CD4-positive, alpha-beta T cell treated with Interleukin-17A for 1 hour (primary cell): ENCODE data around the gene DNAJB13.
A peak's percentile ranks its signal among the peaks of the same experiment; 100 is the strongest.
"Not testable (repeated sequence)": the region's sequence is repeated elsewhere in the genome, so short reads cannot be mapped to it uniquely, and the experiment has no call there.

Experiments used
- DNase-seq: peaks from one replicate; pipeline ENCODE4 v3.0.0-alpha.2; 2020

DNAJB13 gene

DNA sequence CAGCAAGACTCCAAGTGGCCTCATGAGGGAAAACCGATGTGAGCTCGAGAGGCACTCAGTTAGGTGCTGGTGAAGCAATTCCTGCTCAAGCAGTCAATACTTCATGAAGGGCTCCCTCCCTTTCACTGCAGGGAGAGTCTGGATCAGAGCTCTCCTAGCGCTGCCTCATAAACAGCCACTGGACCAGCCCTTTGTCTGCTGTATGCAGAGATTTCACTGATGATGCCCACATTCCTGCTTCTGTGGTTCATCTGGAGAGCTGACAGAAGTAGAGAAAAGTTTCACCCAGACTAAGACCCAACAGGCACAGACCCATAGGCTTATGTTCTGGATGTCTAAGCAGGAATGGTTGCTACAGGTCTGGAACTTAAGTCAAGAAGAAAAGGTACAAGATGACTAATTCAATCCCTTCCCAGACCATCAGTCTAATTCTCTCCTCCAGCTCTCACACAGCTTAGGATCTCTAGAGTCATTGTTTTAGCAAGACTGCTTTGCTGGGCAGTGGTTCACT, 27.8 kb downstream of the DNAJB13 start:
- DNase-seq: no peak

GRCh38 chr11:73980001-73980961, 29.5 kb downstream of the DNAJB13 start:
- DNase-seq: peak; percentile 93

DNA sequence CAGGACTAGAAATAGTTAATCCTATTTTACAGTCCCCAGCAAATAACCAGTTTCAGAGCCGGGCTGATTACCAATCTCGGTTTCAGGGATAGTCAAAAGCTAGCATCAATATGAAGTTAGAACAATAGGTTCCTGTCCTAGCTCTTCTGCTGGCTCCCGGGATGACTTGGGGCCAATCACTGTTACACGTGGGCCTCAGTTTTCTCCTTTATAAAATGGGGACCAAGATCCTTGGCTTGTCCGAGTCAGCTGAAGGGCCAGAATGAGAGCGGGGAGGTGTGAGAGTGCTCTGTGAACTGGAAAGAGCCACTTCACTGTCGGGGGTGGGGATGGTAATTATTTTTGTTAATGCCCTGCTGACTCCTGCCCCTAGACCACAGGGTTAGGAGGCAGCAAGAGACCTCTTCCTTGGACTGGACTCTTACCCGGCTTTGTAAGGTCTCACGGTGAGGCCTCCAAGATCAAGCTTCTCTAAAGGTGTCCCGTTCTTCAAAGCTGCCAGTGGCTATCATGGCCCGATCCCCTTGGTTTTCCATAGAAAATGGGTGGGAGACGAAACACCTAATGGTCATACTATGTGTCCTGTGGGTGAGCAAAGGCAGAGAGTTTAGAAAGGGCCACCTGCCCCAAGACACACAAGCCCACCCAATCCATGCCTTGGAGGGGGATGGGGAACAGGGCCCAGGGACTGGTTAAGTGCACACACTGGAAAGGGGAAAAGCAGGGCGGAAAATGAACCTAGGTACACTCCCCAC, 30.4 kb downstream of the DNAJB13 start:
- peak; percentile 42 for DNase-seq

GRCh38 chr11:73982595-73982989, 31.8 kb downstream of the DNAJB13 start, which contains the start of gene UCP2:
Gene UCP2, minus strand, starts transcription at chr11:73982843. Its CDS starts 4,465 bp downstream, at chr11:73978378.
- peak; percentile 89 for DNase-seq

GRCh38 chr11:73982990-73983740, 32.3 kb downstream of the DNAJB13 start:
- DNase-seq: peak; percentile 96

DNA sequence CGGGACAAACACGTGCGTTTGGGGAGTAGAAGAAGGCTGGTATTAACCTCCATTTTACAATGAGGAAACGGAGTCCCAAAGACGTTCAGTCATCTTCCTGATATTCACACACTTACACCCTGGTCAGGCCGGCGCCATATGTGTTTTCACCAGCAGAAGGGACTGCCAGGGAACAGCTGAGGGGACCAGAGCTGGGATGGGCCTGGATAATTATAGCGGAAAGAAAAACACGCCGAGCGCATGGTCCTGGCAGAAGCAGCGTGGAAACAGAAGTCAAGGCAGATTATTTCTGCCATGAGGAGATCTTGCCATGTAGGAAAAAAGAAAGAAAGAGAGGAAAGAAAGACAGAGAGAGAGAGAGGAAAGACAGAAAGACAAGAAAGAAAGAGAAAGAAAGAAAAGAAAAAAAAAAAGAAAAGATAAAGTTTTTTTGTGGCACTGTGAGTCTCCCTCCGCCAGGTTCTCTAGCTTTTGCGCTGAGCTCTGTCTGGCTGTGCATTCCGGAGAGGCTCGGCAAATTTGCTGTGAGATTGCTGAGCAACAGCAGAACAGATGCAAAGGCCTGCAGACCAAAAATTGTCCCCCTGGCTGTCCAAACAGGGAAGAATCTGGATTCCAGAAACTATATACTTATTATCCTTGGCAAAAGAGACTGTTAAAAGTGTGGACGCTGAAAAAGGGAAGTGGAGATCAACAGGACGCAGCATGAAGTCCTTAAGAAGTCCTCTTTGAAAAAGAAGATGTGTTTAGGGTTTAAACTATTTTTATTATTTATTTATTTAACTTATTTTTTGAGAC, 33.1 kb downstream of the DNAJB13 start:
- peak; percentile 42 for DNase-seq

DNA sequence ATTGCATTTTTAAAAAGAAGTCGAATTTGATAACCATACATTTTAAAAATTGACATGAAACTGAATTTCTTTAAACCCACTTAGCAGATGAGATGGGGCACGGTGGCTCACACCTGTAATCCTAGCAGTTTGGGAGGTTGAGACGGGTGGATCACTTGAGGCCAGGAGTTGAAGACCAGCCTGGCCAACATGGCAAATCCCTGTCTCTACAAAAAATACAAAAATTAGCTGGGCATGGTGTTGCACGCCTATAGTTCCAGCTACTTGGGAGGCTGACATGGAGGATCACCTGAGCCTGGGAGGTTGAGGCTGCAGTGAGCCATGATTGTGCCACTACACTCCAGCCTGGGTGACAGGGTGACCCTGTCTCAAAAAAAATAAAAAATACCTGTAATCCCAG, 34.8 kb downstream of the DNAJB13 start:
- not testable (repeated sequence) for DNase-seq

- DNase-seq: no peak
These were observed 37.4 kb downstream of the DNAJB13 start for GRCh38 chr11:73988227-73988626.

DNA sequence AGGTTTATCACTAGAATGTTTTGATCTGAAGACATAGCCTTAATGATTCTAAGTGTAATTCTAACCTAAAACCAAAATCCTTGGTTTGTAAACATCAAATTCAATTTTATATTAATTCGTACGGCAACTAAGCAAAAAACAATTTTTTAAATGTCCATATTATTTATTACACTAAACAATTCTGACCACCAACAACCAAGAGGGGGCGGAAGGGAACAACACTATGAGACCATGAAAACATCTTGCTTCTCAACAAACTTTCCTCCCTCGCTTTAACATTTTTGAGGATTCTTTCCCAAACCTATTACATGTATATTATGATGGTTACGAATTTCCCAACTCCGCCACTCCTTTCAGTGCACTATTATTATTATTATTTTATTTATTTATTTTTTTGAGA, 38.3 kb downstream of the DNAJB13 start:
- DNase-seq: no peak

GRCh38 chr11:73990730-73991129, 39.9 kb downstream of the DNAJB13 start:
- DNase-seq: no peak

DNA sequence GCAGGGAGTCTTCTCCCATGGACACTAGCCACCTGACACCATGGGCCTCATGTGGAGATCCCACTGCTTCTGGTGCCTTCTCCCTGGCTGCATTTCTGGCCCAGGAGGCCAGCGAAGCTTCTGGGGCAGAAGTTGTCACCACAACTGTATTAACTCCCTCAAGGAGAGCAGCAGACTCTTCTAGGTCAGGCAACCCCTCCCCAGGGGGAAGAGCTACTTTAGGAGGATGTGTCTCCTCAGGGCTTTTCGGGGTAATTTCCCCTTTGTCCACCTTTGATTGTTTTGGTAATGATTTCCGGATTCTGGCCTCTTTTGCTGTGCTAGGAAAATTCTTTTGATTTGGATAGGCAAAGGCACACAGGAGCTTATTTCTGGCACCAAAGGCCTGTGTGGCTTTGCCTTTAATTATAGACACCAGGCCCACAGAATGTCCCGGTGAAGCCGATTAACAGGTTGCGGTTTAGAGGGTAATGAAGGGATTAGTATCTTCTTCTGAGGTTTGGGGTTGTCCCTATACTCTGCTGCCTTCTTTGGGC, 40.7 kb downstream of the DNAJB13 start:
- DNase-seq: peak; percentile 46

GRCh38 chr11:73995247-73995646, 44.4 kb downstream of the DNAJB13 start:
- DNase-seq: peak; percentile 90

DNA sequence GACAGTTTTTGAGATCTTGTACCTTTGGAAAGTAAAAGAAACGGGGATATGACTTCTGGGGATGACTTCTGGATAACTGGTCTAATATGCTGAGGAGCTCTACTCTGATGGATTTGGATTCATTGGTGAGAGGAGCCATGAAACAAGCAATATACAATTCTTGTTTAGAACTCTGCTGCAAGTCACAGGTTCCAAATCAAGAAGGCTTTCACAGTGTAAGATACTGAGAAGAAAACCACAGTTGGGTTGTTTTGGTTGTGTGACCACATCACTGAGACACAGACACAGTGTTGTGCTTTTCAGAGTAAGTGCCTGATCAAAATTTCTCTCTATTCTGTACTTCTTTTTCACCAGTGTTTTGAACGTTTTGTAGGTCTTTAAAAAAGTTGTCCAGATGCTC, 44.9 kb downstream of the DNAJB13 start:
- DNase-seq: peak; percentile 88

GRCh38 chr11:73996161-73996747, 45.4 kb downstream of the DNAJB13 start:
- no peak for DNase-seq

DNA sequence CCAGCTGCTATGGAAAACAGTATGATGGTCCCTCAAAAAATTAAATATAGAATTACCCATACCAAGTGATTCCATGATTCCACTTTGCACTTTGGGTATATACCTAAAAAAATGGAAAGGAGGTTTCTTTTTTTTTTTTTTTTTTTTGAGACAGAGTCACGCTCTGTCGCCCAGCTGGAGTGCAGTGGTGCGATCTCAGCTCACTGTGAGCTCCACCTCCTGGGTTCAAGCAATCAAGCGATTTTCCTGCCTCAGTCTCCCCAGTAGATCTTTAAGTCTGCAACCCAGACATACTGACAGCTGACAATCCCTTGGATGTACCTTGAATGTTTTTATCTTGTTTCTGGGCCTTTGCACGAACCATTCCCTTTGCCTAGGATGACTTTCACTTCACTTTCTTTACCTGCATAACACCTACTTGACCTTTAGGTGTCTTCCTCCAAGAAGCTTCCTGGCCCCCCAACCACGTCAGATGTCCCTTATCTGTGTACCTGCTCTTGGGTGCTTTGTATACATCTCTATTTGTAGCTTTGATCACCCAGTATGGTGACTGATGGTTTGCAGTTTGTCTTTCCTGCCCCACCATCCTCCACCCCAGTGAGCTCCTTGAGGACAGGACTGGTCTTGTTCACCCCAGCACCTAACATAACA, 46.4 kb downstream of the DNAJB13 start:
- DNase-seq: no peak

- no peak for DNase-seq
These were observed 48.2 kb downstream of the DNAJB13 start for GRCh38 chr11:73998846-73999575.

DNA sequence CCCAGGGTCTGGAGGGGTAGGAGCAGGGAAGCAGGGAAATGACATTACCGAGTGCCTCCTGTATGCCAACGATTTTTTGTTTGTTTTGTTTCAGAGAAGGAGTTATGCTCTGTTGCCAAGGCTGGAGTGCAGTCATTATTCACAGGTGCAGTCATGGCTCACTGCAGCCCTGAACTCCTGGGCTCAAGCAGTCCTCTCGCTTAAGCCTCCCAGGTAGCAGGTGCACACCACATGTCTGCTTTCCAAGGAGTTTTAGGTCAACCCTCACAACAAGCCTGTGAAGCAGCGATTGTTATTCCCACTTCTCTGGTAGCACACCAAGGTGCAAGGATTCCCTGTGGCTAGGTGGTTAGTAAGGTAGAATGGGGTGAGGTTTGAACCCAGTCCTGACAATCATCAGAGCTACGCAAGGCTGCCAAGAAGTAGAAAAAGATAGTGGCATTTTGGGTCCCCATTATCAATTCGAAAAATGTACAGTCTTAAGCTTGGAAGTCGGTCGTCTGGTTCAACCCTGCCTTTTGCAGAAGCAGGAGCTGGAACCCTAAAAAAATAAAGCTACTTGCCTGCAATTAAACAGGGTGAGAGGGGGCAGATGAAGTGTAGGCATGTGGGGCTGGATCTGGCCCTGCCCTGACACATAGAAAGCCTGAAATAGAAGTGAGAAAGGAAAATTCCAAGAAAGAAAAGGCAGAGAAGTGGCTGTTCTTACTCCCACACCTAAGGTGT, 48.9 kb downstream of the DNAJB13 start:
- no peak for DNase-seq

DNA sequence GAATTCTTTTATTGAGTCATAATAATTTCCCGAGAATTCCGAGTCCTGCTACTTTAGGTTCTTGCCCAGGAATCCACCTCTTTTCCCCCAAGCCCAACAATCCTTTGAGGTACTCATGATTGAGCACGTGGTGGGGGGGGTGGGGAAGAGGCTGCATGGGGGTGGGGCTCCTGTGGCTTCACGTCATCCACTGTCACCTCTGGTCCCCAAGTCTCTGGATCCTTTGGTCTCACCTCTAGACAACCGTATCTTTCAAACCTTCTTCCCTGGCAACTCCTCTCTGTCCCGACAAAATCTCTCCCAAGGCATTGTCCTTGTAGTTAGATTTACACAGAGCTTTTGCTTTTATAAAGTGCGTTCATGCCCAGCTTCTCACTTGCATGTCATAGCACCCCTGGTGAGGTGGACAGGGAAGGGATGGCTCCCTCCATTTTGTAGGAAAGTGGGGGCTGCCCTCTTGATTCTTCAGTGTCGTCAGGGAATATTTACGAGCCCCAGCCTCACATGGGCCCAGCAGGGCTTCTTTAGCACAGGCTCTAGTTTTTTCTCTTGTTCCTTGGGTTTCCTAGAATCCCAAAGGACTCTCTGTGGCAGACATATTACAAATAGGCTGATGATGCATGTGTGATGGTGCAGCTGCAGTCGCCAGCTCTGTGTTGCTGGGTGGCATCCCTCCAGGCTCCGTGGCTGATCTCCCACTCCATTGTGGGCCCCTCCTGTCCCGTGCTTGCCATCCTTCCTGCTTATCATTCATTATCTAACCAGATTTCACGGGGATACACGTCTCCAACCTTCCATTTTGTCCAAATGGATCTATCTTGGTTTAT, 49.7 kb downstream of the DNAJB13 start:
- DNase-seq: no peak
